Measurements from ENCODE around the gene TBC1D1.

Gene TBC1D1

GRCh38 chr4:37927434-37927833, 36.5 kb downstream of the TBC1D1 start:
- no peak for DNase-seq

DNA sequence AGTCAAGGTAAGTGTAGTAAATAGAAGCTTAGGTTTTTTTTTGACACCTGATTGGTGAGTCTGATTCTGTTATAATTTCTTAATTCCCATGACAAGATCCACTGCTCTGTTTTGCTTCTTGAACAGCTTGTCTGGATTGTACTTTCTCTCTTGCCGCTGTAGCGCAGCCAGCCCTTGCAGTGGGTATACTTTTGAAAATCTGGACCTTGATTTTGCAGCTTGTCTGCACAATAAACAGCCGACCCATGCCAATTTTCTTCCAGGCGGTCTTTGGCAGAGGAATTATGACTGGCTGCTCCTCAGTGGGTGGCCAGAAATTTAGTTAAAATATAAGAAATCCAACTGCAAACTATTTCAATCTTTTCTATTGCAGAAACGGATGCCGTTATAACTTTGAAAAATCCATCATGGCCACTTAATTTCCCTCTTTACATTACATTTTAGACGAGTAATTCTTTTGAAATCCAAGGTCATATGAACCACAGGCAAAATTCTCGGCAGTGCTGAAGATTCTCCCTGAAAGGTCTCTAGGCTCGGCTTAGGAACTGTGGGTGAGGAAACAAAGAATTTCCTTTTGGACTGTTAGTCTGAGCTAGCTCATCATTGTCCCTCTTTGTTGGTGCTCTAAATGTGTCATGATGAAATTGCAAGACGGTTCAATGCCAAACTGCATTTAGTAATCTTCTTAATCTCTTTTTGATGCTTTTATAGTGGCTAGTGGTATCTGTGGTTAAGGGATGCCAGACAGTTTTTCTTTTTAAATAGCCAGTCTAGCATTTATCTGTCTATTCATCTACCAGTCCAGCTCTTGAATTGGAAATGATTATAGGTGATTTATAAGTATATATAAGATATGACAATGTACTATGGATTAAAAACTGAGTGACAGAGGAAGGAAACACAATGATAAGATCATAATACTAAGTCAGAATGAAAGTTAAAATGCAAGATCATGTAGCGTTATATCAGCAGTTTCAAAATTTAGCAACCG, 37.8 kb downstream of the TBC1D1 start:
- DNase-seq = no peak

DNA sequence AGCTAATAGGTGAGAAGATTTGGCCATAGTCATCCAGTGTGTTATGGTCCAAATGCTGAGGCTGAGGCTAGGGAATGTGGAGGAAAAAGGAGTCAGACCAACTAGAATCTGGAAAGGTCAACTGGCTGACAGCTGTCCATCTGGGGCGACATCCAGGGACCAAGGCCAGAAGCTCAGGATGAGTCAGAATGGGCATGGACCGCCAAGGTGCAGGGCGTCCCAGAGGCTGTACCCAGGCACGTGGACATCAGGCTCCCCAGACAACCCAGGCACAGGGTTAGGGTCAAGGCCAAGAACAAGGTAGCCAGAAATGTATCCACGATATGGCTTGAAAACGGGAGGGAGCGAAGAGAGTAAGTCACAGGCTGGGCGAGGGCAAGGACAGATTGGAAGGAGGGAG, 43.2 kb downstream of the TBC1D1 start:
- DNase-seq = no peak

DNA sequence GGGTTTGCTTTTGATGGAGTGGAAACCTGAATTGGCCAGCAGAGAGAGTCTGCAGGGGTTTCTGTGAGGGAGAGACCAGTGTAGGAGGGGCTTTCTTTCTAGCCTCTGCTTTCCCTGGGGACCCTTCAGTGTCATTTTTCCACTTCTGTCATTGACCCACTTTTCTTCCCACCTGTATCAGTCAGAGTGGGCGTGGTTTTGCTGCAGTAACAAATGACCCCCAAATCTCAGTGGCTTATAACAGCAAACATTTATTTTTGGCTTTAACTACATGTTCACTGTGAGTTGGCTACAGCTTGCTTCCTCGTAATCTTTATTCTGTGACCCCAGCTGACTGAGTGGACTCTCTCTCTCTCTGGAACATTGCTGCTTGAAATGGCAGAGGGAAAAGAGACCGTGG, 43.7 kb downstream of the TBC1D1 start:
- DNase-seq = no peak

GRCh38 chr4:37935026-37935425, 44.1 kb downstream of the TBC1D1 start:
- no peak for DNase-seq

DNA sequence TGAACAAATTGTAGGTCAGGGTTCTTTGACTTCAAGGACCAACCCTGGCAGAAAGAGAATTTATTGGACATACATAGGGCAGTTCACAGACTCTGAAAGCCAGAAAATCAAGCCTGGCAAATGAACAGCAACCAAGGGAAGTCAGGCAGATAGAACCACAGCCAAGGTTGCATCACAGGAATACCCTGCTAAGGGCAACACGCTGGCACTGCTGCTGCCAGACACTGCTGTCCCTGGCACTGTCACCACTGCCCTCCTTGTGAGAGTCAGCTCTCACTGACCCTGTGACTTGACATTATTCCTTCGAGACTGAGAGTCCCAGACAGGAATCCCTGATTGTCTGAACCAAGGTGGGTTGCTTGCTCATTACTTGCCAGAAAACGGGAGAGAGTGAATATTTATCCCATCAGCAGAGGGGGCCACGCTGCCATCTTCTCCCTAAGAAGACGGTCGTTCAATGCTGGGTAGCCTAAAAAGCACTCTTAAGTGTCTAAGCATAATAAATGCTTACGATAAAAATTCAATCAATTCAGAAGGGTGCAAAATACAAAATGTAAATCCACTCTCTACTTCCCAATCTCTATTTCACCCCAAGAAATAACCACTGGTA, 46.1 kb downstream of the TBC1D1 start:
- no peak for DNase-seq

DNA sequence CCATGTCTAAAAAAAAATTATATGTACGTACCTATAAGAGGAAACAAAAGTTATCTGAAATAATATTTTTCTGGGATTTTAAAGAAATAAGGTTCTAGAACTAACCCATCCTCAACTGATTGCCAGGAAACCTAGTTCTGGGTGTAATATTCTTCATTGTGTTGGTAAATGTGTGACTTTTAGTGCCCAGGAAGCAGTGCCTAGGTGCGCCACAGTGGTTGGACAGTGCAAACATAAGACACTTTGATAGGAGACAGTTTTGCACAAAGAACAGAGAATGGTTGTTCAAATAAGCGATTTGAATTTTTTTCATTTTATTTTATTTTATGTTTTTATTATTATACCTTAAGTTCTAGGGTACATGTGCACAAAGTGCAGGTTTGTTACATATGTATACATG, 47.3 kb downstream of the TBC1D1 start:
- DNase-seq = no peak

- DNase-seq = no peak
Observed at GRCh38 chr4:37946503-37947179, 55.8 kb downstream of the TBC1D1 start.

GRCh38 chr4:37948542-37948941, 57.7 kb downstream of the TBC1D1 start:
- no peak for DNase-seq

DNA sequence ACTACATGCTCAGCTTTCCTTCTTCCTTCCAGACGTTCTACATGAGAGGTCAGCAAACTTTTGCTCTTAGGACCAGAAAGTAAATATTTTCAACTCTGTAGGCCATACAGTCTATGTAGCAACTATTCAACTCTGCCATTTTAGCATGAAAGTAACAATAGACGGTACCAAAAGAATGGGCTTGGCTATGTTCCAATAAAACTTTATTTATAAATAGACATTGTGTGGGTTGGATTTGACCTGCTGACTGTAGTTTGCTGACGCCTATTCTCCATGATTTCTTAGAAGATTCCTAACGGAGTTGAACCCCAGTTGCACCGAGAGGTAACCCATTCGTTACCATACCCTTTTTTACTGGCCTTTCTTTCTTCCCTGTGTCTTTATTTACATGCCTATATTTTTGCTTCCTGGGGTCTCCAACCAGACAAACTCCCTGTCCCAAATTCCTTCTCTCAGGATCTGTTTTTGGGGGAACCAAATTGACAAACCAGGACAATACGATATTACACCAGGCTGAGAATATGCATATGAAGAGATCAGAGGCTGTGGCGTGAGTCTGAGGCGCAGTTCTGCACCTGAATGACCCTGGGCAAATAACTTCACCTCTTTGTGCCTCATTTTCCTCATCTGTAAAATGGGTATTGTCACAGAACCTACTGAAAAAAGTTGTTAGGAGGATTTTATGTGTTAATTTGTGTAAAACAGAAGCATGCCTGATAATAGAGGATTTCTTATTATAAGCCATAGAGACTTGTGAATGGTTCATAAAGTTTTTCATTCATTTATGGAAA, 58.9 kb downstream of the TBC1D1 start:
- no peak for DNase-seq

- DNase-seq = no peak
Observed at GRCh38 chr4:37951461-37952352, 60.8 kb downstream of the TBC1D1 start.

DNA sequence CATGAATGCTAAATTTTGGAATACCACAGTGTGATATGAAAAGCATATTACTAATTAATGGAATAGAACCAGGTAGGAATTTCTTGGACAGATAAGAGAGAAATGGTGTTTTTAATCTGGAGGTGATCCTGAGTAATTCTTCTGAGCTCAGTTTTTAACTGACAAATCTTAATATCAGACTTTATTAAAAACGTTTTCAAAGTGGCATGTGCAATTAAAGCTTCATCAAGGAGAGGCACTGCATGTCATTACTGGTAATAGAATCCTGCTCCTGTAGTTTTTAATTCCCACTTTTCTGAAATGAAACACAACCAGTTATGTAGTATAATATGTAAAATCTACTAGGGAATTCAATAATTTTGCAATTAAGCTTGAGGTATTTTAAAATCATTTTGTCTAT, 62.3 kb downstream of the TBC1D1 start:
- DNase-seq = no peak

- no peak for DNase-seq
Observed at GRCh38 chr4:37953620-37954293, 62.9 kb downstream of the TBC1D1 start.

DNA sequence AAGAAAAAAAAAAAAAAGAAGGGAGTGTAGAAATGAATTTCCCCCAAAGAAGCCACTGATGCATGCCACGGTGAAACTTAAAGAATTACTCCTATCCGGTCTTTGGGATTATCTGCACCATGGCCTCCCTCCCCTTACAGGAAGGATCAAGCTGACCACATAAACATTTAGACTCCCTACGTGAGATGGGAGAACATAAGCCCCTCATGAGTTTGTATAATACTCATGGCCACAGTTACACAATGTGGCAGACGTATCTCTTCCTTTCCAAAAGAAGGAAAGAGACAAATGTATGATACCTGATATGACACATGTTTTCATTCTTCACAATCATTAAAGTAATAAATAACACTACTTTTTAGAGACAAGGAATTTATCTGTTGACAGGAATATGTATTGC, 66.1 kb downstream of the TBC1D1 start:
- DNase-seq = no peak

DNA sequence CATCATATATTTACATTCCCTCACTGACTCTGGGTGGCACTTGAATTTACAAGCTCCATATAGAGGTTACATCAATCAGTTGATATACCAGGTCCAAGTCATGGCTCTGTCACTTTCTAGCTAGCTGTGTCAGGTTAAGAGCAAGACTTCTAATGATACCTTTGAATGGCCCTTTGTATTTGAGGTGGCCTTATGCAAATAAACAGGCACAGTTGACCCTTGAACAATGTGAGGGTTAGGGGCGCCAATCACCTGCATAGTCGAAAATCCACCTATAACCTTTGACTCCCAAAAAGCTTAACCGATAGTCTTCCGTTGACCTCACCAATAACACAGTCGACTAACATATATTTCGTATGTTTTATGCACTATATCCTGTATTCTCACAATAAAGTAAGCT, 68.0 kb downstream of the TBC1D1 start:
- no peak for DNase-seq

- no peak for DNase-seq
Observed at GRCh38 chr4:37960098-37960497, 69.2 kb downstream of the TBC1D1 start, which contains the start of gene PTTG2. TSS of gene PTTG2 (plus strand) at chr4:37960398. CDS start at chr4:37960435, 37 bp downstream.

GRCh38 chr4:37960679-37961450, 70.0 kb downstream of the TBC1D1 start:
- DNase-seq = no peak

DNA sequence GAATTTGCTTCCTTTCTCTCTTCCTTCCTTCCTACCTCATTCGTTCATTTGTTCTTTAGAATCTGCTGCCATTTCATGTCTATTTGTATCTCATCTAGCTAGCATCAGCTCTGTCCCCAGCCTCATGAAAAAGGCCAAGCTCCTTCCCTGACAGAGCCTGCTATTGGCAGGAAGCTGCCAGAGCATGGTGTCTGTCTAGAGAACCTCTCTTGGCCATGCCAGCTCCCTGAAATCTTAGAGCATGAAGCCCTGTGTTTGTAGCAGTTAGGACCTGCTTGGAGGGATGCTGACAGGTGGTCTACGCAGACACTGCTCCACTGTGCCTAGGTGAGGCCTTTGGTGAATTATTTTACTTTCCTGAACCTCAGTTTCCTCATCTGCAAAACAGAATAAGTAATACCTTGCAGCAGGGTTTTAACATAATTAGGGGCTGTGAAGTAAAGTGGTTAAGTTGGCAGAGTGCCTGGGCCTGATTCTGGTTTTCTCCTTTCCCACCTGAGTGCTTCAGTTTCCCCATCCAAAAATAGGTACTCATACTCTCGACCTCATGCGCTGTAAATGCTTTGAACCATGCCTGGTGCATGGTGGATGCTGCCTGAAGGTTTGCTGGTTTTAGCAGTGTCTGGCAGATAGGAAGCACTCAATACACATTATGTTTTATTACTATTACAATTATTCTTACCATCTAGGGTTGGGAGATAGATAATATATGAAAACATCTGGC, 74.0 kb downstream of the TBC1D1 start:
- no peak for DNase-seq

- DNase-seq = no peak
Observed at GRCh38 chr4:37966044-37966443, 75.2 kb downstream of the TBC1D1 start.

- no peak for DNase-seq
Observed at GRCh38 chr4:37967736-37968135, 76.9 kb downstream of the TBC1D1 start.
